PC-9 (cell line): ENCODE results near the gene WIPF1.

Experiments used
- CTCF ChIP-seq: fragments of 200-600 bp; sonication (generic); conservative IDR thresholded peaks from 2 replicates; pipeline ENCODE4 v1.6.1; 2017; ENCODE audit warnings: mixed run types, antibody characterized with exemption, mild to moderate bottlenecking, moderate library complexity
- EZH2 ChIP-seq: fragments of 200-600 bp; sonication (generic); IDR thresholded peaks from 2 replicates; pipeline ENCODE4 v1.8.0; 2017; ENCODE audit warnings: antibody characterized with exemption, low read depth

- TF ChIP-seq CTCF (no peak), EZH2 (no peak)
Observed at GRCh38 chr2:174535083-174535482, 62.5 kb downstream of the WIPF1 start.
